NCI-H774 (cell line): Measurements from ENCODE around the gene CTNNA1.
"Not testable (repeated sequence)": the region's sequence is repeated elsewhere in the genome, so short reads cannot be mapped to it uniquely, and the experiment has no call there.

Experiments
- DNase-seq: peaks from one replicate; lab custom pipeline; 2025; lab: John Stamatoyannopoulos, UW

The CTNNA1 gene

DNA sequence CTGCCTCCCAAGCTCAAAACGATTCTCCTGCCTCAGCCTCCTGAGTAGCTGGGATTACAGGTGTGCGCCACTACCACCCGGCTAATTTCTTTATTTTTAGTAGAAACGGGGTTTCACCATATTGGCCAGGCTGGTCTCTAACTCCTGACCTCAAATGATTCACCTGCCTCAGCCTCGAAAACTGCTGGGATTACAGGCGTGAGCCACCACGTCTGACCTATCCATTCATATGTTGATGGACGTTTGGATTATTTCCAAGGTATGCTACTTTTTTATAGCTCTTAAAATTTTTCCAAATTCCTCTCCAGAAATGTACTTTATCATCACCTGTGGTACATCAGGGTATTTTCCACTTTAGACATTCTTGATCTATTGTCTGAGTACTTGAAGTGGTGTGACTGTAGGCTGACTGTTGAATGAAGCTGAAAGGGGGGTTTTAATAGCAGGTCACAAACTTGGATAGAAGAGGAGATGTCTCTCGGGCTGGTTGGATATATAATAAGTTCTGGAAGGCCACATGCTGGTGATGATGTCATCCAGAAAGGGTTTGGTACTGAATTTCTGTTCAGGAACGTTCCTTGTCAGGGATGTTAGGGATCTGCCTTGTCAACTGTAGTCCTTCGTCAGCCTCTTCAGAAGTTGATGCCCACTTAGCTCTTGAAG is 7.4 kb downstream of the CTNNA1 start:
- DNase-seq: no peak

DNA sequence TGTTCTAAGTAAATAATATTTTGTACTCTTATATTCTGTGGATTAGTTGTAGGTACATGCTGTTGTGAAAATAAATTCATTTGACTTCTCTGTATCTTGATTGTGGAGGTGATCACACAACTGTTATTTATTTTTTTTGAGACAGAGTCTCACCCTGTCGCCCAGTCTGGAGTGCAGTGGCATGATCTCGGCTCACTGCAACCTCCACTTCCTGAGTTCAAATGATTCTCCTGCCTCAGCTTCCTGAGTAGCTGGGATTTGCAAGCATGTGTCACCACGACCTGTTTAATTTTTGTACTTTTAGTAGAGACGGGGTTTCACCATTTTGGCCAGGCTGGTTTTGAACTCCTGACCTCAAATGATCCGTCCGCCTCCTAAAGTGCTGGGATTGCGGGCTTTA is 7.9 kb downstream of the CTNNA1 start:
- DNase-seq: not testable (repeated sequence)

DNA sequence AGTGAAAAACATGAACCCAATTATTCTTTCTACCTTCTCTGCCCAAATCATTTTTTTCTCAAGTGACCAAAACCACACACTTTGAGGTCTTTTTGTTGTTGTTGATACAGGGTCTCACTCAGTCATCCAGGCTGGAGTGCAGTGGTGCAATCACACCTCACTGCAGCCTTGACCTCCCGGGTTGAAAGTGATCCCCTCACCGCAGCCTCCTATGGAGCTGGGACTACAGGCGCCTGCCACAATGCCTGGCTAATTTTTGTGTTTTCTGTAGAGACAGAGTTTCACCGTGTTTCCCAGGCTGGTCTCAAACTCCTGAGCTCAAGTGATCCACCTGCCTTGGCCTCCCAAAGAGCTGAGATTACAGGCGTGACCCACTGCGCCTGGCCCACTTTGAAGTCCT is 8.4 kb downstream of the CTNNA1 start:
- DNase-seq: not testable (repeated sequence)

DNA sequence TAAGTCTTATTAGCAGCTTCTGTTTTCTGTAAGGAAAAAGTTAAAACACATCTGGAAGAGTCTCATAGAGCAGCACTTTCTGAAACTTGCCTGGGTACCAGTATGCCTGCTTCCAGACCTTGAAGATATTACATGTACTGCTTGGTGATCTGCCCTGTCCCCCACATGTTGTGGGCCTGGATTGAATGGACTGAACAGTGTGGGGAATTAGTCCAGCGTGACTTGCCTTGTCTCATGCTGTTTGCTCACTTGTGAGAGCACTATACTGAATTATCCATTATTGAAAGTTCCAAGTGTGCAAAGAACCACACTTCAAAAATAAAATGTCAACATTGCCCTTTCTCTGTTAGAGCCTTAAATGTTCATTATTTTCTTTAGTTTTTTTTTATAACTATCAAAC is 8.9 kb downstream of the CTNNA1 start:
- no peak for DNase-seq

DNA sequence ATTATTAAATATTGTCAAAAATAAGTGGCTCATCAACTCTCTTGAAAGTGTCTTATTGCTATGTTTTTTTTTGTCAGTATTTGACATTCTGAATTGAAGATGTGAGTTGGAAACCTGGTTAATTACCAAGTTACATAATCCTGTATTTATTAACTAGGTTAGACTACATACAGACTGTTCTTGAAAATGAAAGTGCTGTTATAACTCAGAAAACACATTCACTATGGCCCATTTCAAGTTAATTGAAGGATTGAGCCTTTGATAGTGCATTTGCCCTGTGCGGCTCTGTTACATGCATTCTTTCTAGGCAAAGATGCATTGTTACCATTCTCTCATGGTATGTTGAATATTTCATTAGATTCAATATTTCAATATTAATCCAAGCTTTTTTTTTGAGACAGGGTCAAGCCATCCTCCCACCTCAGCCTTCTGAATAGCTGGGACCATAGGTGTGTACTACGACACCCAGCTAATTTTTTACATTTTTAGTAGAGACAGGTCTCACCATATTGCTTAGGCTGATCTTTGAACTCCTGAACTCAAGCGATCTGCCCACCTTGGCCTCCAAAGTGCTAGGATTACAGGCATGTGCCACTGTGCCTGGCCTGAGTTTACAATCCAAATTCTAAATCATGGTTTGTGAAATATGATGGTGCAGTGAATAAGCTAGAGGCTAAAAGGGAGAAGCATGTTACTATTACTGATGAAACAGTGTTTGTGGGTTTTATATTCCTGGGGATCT is 10.0 kb downstream of the CTNNA1 start:
- no peak for DNase-seq

DNA sequence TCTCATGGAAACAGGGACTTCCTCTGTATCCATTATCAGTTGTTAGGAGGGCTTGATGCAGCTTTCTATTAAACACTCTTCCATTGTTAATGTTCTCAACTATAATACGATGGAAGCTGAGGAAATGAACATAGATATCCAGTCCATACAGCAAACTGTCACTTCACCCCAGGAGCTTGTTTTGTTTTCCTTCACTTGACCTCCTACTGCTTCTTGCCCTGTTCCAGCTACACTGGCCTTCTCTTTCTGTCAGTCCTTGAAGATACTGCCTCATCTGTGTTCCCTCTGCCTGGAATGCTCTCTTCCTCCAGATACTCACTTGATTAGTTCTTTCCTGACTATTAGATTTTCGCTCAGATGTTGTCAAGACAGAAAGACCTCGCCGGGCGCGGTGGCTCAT is 17.1 kb downstream of the CTNNA1 start:
- no peak for DNase-seq

DNA sequence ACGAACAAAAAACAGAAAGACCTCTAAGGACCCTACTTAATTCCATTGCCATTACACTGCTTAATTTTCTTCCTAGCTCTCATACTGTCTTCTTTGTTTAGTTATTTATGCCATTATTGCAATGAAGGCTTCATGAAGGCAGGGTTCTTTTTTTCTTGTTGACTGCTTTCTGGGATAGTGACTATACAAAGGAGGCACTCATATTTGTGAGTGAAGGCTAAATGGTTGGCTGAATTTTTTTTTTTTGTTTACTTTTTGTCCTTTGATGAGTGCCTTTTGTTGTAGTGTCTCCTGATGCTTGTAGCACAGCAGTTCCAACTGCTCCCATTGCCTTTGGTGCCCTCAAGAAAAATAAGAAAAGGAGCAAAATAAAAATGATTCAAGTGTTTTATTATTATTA is 17.8 kb downstream of the CTNNA1 start:
- DNase-seq: no peak

DNA sequence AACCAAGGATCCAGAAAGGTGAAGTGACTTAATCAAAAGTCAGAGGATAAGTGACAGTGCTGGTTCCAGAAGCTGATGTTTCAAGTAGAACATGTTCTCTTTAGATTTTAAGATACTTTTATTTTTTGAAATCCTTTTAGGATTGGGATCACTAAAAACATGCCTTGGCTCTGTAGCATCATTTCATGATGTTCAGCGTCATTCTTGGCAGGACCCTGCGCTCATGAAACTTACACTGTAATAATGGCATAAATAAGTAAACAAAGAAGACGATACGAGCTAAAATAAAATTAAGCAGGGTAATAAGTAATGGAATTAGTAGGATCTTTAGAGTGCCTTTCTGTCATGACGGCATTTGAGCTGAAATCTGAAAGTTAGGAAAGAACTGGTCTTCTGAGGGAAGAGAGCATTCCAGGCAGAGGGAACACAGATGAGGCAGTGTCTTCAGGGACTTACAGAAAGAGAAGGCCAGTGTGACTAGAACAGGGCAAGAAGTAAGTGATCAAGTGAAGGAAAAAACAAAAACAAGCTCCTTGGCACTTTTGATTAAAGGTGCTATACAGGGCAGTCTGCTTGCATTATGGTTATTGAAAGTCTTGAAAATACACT is 19.9 kb downstream of the CTNNA1 start:
- no peak for DNase-seq

DNA sequence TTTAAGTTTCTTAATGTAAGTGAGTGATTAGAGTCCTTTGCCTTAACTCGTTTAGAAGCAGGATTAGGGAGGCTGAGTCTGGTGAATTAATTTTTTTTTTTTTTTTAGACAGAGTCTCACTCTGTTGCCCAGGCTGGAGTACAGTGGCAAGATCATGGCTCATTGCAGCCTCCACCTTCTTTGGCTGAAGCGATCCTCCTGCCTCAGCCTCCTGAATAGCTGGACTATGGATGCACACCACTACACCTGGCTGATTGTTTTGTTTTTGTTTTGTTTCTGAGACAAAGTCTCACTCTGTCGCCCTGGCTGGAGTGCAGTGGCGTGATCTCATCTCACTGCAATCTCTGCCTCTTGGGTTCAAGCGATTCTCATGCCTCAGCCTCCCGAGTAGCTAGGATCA is 20.4 kb downstream of the CTNNA1 start:
- DNase-seq: not testable (repeated sequence)

DNA sequence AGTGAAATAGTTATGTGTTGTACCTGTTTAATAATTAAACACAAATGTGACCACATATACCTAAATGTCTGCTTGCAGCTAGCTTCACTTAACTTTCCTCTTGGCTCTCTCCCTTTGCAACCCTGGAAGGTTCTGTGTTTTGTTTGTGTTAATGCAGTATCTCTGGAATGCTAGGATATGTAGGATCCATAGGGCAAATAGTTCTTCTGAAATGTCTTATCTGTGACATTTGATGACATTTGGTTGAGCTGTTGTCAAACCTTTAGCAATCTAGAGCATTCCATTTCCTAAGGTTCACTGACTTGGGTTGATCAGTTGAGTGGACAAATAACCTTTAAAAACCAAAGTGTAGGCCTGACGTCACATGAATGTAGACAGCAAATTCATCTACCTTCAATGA is 21.8 kb downstream of the CTNNA1 start:
- DNase-seq: no peak

DNA sequence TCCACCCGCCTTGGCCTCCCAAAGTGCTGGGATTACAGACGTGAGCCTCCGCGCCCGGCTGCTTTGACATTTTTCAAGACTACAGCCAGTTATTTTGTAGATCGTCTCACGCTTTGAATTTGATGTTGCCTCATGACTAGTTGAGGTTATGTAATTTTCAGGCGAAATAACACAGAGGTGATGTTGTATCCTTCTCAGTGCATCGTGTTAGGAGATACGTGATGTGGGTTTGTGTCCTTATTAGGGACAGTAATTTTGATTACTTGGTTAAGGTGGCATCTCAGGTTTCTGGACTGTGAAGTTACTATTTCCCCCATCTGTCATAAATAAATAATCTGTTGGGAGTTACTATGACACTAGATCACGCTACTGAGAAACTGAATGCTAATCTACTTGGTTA is 25.0 kb downstream of the CTNNA1 start:
- DNase-seq: no peak

DNA sequence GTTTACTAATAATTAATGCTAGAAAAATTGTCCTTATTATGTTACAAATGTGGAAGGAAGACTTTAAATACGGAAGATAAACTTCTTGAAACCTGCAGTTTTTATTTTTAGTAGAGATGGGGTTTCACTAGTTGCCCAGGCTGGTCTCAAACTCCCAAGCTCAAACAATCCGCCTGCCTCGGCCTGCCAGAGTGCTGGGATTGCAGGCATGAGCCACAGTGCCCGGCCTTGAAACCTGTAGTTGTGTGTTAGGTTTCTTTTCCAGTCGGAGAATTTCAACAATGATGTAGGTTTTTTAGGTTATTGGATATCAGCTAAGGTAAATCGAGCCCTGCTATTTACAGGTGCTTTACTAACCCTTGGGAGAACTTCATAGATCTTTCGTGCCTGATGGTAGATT is 30.8 kb downstream of the CTNNA1 start:
- no peak for DNase-seq

DNA sequence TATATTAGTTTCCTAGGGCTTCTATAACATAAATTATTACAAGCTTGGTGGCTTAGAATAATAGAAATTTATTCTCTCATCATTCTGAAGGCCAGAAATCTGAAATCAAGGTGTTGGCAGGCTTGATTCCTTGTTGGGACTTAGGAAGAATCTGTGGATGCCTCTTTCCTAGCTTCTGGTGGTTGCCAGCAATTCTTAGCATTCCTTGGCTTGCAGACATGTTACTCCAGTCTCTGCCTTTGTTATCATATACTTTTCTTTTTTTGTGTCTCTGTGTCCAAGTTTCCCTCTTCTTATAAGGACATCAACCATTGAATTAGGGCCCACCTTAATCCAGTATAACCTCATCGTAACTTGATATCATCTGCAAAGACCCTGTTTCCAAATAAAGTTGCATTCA is 31.4 kb downstream of the CTNNA1 start:
- DNase-seq: no peak

DNA sequence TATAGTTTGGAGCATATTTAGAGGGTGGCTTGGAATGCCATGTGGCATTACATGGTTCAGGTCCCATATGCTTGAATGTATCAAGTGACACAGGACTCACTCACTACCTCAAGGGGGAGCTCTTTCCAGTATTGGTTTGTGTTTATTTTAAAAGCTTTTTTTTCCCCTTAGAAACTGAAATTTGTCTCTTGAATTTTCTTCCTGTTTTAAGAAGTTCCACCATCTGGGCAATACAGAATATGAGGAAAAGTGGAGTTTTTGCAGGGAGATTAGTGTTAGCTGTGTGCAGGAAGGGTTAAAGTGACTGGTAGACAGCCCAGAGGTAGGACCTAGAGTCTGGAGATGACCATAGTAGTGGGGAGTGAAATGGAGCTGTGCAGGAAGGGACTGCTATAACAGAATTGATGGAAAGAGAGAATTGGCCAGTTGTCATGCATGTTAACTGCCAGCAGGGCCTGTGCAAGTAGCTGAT is 36.6 kb downstream of the CTNNA1 start:
- DNase-seq: no peak

DNA sequence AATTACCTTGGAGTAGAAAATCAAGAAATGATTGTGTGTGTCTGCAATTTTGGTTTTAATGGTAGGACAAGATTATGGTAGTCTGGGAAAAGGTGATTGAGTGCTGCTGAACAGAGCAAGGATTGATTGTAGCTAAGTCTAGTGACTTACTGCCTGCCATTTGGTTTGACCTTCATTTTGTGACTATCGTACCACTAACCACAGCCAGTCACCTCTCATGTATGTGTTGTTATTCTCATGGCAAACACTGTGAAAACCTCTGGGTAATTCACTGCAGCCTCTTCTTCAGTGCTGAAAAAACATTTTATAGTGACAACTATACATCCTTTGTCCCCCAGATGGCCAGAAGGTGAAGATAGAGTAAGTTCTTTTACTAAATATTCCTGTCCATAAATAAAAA is 37.5 kb downstream of the CTNNA1 start:
- DNase-seq: no peak

DNA sequence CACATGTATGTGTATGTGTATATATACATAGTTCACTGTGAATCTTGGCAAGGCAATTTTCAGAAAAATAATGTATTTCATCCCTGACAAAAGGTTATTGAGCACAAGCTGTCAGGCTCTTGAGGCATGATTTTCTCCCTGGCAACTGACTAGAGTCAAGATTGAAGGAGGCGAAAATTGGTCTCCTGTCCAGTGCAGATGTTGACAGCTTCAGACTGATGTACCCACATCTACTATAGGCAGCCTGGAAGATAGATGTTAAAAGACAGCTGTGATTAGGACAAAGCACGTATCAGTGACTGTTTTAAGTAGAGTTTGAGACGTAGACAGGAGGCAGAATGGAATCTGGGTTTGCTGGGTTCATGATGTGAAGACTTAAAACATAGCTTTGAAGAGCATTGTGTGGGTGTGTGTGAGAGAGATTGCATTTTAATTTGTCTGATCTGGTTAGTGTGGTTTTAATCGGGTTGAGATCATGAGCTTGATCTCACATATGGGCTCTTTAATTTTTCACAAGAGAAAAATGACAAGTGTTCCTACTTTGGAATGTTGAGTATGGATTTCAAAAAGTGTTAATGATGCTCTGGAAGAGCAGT is 39.1 kb downstream of the CTNNA1 start:
- no peak for DNase-seq

DNA sequence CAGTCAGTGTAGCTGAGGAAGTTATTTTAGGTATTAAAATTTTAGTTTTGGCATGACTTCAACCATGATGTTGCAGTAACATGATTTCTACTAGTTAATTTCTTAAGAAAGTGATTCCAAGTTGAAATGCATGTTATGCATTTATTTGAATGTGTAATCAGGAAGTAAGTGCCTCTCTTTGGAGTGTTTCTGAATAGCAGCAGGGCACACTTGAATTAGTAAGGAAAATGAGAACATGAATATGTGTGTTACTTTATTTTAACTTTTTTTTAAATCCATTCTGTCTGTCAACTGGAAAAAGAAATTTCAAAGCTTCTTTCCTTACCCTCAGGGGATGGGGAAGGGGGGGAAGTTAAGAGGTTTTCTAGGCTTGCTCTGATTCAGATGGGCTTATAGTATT is 40.4 kb downstream of the CTNNA1 start:
- DNase-seq: no peak

DNA sequence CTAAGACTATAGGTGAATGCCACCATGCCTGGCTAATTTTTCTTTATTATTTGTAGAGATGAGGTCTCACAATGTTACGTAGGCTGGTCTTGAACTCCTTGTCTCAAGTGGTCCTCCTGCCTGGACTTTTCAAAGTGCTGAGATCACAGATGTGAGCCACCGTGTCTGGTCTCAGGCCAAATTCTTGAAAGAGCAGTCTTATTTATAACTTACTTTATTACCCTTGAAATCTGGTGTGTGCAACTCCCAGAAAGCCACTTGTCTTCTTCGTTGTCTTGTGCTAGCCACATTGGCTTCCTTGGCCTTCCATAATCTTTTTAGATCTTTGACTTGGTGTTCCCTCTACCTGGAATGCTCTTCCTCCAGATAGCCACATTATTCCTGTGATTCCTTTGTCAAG is 50.1 kb downstream of the CTNNA1 start:
- DNase-seq: no peak

DNA sequence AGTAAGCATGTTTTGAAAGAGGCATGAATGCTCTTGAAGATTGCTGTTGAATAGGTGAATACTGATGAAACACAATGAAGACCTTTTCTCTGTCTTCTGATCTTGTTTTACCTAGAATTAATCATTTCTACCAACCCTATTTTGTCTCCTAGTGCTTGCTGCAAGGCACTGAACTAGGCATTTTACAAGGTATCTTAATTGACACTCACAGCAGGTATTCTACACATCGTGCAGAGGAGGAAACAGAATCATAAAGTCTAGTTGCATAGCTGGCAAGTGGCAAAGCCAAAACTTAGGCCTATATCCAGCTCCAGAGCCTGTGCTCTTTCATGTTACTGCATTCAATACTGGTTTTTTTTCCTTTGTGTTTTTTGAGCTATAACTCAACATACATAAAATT is 50.7 kb downstream of the CTNNA1 start:
- no peak for DNase-seq

DNA sequence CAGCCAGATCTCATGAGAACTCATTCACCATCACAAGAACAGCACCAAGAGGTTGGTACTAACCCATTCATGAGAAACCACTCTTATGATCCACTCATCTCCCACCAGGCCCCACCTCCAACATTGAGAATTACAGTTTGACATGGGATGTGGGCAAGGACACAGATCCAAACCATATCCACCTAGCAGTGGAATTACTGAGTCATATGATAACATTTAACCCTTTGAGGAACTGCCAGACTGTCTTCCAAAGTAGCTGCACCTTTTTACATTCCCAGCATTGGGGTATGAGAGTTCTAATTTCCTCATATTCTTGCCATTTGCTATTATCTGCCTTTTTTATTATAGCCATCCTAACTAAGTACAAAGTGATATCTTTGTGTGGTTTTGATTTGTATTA is 51.9 kb downstream of the CTNNA1 start:
- DNase-seq: no peak

DNA sequence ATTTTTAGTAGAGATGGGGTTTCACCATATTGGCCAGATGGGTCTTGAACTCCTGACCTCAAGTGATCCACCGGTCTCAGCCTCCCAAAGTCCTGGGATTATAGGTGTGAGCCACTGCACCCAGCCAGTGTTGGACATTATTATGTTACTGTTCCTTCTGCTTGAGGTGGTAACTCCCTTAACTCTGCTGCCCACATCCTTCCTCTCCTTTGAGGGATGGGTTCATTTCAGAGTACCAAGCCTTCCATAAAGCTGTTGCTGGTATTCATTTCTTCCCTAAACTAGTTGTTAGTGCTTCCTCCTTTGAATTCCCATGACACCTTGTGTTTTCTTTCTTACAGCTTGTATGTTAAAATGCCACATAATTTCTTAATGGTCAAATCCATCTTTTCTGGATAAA is 54.0 kb downstream of the CTNNA1 start:
- DNase-seq: no peak

DNA sequence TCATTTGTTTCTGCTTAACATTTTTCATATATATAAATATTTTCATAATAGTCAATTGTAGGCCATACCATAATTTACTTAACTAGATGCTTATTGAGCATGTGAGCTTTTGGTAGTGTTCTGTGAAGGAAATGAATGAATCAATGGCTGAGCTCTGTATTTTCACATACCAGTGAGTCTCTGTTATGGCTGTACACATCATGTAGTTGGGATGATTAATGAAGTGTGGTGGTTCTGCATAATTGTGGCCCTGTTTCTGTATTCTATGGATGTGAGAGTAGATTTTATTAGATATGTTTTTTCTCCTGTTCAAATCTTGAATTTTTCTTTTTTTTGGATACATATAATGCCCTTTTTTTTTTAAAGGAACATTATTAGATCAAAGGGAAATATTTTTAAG is 56.2 kb downstream of the CTNNA1 start:
- no peak for DNase-seq

DNA sequence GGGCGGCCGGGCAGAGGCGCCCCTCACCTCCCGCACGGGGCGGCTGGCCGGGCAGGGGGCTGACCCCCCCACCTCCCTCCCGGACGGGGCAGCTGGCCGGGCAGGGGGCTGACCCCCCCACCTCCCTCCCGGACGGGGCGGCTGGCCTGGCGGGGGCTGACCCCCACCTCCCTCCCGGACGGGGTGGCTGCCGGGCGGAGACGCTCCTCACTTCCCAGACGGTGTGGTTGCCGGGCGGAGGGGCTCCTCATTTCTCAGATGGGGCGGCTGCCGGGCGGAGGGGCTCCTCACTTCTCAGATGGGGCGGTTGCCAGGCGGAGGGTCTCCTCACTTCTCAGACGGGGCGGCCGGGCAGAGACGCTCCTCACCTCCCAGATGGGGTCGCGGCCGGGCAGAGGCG is 57.6 kb downstream of the CTNNA1 start:
- not testable (repeated sequence) for DNase-seq
